Measurements from ENCODE around the gene SPHK2.
"Not testable (repeated sequence)": the region's sequence is repeated elsewhere in the genome, so short reads cannot be mapped to it uniquely, and the experiment has no call there.

SPHK2 gene, protein sequence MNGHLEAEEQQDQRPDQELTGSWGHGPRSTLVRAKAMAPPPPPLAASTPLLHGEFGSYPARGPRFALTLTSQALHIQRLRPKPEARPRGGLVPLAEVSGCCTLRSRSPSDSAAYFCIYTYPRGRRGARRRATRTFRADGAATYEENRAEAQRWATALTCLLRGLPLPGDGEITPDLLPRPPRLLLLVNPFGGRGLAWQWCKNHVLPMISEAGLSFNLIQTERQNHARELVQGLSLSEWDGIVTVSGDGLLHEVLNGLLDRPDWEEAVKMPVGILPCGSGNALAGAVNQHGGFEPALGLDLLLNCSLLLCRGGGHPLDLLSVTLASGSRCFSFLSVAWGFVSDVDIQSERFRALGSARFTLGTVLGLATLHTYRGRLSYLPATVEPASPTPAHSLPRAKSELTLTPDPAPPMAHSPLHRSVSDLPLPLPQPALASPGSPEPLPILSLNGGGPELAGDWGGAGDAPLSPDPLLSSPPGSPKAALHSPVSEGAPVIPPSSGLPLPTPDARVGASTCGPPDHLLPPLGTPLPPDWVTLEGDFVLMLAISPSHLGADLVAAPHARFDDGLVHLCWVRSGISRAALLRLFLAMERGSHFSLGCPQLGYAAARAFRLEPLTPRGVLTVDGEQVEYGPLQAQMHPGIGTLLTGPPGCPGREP
- 11.6 to 19.4 reads per million in 2 donors for total RNA-seq

DNA sequence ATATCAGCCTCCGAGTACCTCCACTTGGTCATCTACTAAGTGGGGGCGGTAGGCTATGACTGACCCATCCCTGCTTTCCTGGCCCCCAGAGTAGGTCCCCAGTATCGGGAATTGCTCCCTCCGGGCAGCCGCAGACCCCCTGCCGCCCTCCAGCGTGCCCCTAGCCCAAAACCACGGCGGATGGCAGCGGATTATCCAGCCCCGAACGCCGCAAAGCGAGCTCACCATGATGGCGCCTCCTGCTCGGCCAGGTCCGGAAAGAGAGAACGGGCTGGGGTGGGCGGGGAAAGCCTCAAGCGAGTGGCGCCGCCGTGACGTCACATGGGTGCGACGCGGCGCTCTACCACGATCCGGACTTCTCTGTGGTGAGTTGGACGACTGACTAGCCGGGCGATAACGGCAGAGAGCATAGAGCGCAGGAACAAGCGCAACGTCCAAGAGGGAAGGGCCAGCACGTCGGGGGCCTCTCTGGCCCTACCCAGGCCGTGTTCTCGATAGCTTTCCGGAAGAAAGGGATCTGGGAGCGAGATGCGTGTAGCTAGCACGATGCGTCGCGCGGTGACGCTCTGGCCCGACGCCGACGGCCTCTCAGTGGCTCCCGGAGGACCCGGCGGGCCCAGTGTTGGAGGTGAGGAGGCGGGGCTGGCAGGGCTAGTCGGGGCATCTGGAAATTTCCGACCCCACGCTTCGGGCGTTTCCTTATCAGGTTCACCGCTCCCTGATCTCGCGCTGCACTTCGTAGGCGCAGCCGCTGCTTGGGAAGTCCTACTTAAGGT lies at the start of gene SPHK2, which contains the start of gene RPL18:
Gene SPHK2, plus strand, starts transcription at position 591 of the 776 bp plus-strand sequence. CDS start 1,009 bp downstream, outside the sequence.
Gene RPL18, minus strand, starts transcription at position 263 of the 776 bp plus-strand sequence. Its CDS starts 35 bp downstream, at position 228.
- peak; percentile 90 for DNase-seq

DNA sequence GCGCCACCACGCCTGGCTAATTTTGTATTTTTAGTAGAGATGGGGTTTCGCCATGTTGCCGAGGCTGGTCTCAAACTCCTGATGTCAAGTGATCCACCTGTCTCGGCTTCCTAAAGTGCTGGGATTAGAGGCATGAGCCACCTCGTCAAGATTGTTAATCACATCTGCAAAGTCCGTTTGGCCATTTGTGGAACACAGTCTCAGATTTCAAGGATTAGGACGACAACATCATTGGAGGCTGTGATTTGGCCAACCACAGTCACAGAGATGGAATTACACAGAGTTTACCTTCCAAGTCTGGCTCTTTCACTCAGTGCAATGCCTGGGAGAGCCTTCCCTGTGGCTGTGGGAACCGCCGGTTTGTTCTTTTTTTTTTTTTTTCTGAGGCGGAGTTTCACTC lies 49.5 kb upstream of the SPHK2 start:
- DNase-seq = no peak

DNA sequence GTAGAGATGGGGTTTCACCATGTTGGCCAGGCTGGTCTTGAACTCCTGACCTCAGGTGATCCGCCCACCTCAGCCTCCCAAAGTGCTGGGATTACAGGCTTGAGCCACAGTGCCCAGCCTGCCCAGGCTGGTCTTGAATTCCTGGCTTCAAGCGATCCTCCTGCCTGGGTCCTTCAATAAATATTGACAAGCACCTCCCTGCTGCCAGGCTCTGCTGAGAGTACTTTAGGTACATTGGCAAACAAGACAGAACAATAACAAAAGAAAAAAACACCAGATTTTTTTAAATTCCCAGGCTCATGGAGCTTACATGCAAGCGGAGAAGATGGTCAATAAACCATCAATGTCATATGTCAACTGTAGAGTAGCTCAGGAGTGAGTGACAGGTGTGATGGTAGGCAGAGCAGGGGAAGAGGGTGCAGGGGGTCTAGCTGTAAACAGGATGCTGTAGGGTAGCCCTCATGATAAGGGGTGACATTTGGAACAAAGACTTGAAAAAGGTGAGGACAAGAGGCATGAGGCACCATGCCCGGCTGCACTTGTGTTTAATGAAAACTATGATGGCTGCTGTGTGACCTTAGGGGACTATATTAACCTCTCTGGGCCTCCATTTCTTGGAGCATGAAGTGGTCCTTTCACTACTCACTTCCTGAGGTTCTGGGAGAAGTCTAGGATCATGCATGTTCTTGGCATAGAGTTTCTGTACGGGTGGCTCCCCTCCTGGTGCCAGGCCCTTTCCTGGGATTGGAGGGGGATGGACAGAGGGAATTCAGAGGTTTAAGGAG lies 47.7 kb upstream of the SPHK2 start:
- no peak for DNase-seq

DNA sequence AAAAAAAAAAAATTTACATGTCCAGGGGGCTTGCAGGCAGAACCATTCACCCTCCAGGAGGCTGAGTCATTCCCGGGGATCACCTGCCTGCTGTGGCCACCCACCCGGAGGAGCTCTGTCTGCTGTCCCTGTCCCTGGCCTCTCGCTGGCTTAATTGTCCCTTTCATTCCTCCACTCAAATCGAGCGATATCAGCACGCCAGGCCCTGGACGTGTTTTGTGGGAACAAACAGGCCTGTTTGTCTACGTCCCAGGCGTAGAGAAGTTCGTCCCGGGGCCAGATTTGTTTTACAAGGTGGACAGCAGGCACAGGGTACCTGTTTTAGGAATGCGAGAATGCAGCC lies 46.2 kb upstream of the SPHK2 start:
- no peak for DNase-seq

DNA sequence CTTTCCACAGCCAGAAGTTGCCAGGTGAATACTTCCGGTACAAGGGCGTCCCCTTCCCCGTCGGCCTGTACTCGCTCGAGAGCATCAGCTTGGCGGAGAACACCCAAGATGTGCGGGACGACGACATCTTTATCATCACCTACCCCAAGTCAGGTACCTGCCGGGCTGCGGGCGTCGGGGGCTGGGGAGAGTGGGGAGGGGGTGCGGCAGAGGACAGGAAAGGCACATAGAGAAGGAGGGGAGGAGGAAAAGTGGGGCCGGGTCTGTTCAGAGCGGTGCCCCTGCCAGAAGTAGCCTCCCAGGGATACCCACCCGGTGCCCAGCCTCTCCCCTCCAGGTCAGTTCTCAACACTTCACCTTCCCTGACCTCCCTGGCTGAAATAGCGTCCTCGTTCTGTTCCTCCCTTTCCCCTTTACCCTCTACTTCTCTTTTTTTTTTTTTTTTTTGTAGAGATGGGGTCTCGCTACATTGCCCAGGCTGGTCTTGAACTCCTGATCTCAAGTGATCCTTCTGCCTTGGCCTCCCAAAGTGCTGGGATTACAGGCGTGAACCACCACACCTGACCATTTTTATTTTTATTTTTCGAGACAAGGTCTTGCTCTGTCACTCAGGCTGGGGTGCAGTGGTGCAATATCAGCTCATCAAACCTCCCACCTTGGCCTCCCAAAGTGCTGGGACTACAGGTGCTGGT lies 43.2 kb upstream of the SPHK2 start:
- DNase-seq = no peak

DNA sequence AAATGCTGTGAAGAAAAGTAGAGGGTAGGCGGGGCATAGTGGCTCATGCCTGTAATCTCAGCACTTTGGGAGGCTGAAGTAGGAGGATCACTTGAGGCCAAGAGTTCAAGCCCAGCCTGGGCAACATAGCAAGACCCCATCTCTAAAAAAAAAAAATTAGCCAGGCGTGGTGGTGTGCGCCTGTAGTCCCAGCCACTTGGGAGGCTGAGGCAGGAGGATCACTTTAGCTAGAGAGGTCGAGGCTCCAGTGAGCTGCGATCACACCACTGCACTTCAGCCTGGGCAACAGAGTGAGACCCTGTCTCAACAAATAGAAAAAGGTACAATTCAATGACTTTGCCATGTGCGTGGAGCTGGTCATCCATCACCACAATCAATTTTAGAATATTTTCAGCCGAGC lies 41.4 kb upstream of the SPHK2 start:
- not testable (repeated sequence) for DNase-seq

DNA sequence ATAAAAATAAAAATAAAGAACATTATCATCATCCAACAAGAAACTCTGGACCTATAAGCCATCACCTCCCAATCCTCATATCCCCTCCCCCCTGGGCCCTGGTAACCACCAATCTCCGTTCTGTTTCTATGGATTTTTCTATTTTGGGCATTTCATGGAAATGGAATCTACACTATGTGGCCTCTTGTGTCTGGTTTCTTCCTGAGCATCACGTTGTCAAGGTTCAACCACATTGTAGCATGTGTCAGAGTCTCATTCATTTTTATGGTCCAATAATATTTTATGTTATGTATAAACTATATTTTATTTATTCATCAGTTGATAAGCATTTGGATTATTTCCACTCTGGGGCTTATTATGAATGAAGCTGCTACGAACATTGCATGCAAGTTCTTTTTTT lies 40.4 kb upstream of the SPHK2 start:
- no peak for DNase-seq

DNA sequence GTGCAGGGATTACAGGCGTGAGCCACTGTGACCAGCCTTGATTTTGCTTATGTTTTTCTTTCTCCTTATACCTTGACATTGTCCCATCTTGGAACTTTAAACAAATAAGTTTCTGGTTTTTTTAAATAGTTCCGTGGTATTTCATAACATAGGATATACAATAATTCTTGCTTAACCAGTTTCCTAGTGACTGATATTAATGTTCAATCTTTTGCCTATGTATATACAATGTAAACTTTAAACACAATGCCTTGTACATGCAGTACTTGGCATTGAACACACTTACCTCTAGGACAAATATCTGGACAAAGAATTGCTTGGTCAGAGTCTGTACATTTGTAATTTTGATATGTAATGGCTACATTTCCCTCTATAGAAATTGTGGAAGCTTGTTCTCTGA lies 37.1 kb upstream of the SPHK2 start:
- no peak for DNase-seq

DNA sequence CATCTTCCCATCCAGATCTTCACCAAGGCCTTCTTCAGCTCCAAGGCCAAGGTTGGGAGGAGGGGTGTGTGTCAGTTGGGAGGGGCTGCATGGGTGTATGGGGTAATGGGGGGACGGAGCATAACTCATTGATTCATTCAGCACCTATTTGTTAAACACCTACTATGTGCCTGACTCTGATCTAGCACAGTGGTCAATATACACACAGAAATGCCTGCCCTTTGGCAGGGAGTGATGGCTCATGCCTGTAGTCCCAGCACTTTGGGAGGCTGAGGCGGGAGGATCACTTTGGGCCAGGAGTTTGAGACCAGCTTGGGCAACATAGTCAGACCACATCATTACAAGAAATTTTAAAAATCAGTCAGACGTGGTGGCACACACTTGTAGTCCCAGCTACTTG lies 31.9 kb upstream of the SPHK2 start:
- DNase-seq = no peak

DNA sequence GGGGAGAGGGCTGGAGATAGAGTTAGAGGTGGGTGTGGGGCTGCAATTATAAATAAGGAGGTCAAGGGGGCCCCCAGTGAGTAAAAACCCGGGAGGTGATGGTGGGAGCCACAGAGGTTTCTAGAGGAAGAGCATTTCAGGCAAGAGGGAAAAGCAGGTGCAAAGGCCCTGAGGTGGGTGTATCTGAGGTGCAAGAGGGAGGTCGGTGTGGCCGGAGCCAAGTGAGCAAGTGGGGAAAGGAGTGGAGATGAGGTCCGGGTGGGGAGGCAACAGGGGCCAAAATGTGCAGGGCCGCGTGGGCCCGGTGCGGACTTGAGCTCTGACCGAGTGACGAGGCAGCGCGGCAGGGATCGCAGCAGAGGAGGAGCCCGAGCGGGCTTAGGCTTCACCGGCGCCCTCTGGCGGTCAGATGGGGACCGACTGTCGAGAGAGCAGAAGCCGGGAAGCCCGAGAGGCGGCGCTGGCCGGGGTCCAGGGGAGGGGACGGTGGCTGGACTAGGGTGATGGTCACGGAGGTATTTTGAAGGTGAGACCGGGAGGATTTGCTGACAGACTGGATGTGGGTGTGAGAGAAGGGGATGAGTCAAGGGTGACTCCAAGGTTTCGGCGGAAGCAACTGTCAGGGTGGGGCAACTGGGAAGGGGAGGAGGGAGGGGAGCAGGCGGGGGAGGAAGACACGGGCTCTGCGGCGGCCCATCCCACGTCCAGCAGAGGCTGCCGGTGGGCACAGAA lies 30.5 kb upstream of the SPHK2 start:
- peak; percentile 94 for DNase-seq

DNA sequence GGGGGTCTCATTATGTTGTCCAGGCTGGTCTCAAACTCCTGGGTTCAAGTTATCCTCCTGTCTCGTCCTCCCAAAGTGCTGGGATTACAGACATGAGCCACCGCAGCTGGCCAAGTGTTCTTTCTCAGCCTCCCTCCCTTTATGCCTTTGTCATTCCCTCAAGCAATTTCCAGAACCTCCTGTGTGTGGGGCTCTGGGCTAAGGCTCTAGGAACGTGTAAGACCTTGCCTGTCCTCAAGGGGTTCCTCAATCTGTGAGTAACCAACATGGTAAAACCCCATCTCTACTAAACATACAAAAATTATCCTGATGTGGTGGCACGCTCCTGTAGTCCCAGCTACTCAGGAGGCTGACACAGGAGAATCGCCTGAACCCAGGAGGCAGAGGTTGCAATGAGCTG lies 28.3 kb upstream of the SPHK2 start:
- no peak for DNase-seq

DNA sequence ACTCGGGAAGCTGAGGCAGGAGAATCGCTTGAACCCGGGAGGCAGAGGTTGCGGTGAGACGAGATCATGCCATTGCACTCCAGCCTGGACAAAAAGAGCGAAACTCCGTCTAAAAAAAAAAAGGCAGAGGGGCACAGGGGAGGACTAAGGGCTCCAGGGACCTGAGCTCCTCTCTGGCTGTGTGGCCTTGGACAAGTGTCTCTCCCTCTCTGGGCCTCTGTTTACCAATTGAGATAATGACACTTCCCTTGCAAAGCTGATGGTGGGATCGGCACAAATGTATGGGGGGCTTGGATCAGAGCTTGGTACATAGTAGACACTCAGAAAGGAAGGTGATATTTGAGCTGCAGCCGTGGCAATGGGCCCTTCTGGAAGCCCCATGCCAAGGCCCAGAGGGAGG lies 24.1 kb upstream of the SPHK2 start:
- no peak for DNase-seq

DNA sequence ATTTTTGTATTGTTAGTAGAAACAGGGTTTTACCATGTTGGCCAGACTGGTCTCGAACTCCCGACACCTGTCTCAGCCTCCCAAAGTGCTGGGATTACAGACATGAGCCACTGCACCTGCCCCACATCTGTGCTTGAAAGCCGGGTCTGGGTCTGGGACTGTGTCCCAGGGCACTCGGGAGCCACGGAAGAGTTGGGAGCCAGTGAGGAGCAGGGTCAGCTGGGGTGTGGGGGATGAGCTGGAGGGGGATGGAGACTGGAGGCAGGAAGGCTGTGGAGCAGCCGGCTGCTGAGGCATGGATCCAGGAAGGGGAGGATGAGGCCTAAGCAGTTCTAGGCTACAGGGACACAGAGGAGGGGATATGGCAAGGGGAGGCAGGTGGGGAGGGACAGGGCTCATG lies 23.5 kb upstream of the SPHK2 start:
- no peak for DNase-seq

DNA sequence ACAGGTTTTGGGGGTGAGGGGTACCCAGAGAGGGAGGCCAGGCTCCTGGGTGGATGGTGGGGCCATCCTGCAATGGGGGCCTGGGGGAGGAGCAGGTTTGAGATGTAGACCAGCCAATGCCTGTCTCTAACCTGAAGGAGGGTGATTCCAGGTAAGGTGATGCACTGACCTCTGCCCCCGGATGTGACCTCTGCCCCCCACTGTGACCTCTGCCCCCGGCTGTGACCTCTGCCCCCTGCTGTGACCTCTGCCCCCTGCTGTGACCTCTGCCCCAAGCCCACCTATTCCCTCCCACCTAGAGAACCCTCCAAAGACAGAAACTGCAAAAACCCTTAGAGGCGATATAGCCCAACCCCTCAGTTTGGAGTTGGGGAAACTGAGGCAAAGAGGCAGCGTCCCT lies 23.1 kb upstream of the SPHK2 start:
- DNase-seq = no peak

DNA sequence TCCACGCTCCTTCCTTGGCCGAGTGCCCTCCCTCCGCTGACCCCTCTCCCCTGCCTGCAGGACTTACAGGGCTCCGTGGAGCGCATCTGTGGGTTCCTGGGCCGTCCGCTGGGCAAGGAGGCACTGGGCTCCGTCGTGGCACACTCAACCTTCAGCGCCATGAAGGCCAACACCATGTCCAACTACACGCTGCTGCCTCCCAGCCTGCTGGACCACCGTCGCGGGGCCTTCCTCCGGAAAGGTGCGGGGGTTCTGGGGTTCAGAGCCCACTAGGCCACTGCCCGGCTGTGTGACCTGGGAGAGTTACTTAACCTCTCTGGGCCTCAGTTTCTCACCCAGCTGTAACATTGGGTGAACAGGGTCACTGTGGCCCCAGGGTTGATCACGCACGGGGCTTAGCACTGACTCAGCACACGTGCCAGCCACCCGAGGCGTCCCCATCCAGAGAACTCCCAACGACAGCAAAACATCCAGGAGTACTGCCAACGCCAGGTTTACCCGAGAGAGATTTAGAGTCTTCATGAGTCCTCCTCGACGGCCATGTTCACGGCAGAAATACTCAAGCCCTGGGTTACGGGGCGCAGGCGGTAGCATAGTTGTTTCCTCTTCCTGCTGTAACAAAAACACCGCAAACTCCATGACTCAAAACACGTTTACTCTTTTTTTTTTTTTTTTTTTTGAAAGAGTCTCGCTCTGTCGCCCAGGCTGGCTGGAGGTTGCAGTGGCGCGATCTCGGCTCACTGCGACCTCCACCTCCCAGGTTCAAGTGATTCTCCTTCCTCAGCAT lies 22.4 kb upstream of the SPHK2 start:
- DNase-seq = peak; percentile 38

DNA sequence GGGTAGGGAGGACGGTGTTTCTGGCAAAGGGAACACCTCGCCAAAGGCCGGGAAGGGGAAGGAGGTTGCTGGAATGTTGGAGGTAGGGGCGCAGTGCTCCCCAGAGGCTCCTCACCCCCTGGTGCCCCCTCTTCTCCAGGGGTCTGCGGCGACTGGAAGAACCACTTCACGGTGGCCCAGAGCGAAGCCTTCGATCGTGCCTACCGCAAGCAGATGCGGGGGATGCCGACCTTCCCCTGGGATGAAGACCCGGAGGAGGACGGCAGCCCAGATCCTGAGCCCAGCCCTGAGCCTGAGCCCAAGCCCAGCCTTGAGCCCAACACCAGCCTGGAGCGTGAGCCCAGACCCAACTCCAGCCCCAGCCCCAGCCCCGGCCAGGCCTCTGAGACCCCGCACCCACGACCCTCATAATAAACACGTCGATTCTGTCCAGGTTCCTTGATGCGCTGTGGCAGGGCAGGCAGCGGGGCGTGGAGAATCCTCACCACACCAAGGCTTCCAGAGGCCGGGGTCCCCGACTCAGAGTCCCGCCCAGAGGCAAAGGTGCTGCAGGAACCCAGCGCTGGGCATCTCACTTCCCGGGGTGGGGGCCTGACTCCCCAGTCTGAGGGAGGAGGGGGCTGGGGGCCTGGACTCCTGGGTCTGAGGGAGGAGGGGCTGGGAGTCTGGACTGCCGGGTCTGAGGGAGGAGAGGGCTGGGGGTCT lies 20.2 kb upstream of the SPHK2 start:
- no peak for DNase-seq

DNA sequence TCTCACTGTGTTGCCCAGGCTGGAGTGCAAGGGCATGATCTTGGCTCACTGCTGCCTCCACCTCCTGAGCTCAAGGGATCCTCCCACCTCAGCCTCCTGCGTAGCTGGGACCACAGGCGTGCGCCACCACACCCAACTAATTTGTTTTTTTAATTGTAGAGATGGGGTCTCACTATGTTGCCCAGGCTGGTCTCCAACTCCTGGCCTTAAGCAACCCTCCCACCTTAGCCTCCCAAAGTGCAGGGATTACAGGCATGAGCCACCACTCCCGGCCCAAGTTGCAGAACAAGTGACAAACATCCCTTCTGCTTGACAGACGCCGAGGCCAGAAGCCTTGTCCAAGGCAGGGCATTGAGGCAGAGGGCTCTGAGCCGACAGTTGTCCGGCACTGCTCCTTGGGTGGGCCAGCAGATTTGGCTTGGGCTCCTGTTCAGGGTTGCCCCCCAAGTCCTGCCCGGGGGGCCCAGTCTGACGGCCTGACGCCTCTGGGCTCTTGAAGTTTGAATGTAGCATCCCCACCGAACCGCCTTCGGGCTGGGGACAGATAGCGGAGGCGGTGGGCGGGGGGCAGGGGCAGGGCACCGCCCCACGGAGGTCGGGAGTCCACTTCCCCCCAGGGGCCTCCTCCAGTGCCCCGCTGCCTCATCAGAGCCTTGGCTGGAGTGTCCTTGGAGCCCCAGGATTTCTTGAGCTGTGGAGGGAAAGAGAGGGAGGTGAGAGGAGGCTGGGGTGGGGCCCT lies 18.5 kb upstream of the SPHK2 start:
- DNase-seq = no peak

DNA sequence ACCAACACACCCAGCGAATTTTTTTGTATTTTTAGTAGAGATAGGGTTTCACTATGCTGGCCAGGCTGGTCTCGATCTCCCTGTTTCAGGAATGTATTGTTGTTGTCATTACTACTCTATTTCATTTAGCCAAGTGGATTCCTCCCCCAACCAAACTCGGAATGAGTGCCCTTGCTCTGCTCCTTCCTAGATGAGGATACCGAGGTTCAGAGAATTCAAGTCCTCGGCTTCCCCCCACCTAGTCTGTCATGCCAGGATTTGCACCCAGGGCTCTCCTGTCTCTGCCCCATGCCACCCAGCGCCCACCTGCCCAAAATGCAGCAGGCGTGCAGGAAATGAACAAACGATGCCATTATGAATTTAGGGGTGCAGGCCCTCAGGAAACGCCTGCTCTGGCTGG lies 16.3 kb upstream of the SPHK2 start:
- DNase-seq = no peak

DNA sequence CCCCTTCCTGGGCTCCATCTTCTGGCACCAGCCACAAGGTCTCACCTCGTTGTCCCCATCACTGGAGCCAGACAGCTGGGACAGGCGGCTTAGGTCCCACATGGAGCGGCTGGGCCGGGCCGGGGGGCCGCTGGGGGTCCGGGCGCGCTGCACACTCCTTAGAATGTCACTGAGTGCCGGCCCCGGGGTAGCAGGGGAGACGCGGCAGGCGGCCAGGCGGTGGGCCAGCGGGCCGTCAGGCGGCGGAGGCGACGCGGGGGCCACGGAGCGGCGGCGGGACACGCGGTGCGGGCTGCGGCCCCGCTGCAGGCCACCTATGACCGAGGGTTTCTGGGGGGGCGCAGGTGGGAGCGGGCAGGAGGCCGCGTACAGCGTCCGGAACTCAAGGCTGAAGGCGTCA lies 15.9 kb upstream of the SPHK2 start:
- no peak for DNase-seq

Data from T-helper 9 cell (primary cell).